ENCODE results near the gene SMIM10L2A.
"Not testable (repeated sequence)": the region's sequence is repeated elsewhere in the genome, so short reads cannot be mapped to it uniquely, and the experiment has no call there.

Gene SMIM10L2A

GRCh38 chrX:135423173-135423864 is 1.6 kb downstream of the SMIM10L2A start:
- not testable (repeated sequence) for DNase-seq

- DNase-seq: no peak
These were observed 2.7 kb downstream of the SMIM10L2A start for GRCh38 chrX:135424469-135424868.

- DNase-seq: no peak
These were observed 3.6 kb downstream of the SMIM10L2A start for GRCh38 chrX:135425026-135425965.

- DNase-seq: no peak
These were observed 7.7 kb downstream of the SMIM10L2A start for GRCh38 chrX:135429429-135429828.

- DNase-seq: no peak
These were observed 10.1 kb downstream of the SMIM10L2A start for GRCh38 chrX:135431886-135432285.

- DNase-seq: no peak
These were observed 10.7 kb downstream of the SMIM10L2A start for GRCh38 chrX:135432453-135432852.

- no peak for DNase-seq
These were observed 11.3 kb downstream of the SMIM10L2A start for GRCh38 chrX:135432881-135433521.

- DNase-seq: no peak
These were observed 11.9 kb downstream of the SMIM10L2A start for GRCh38 chrX:135433531-135434257.

- DNase-seq: no peak
These were observed 12.8 kb downstream of the SMIM10L2A start for GRCh38 chrX:135434258-135435138.

- no peak for DNase-seq
These were observed 13.6 kb downstream of the SMIM10L2A start for GRCh38 chrX:135435139-135435922.

- DNase-seq: no peak
These were observed 14.2 kb downstream of the SMIM10L2A start for GRCh38 chrX:135435933-135436332.

GRCh38 chrX:135436456-135436855 is 14.7 kb downstream of the SMIM10L2A start:
- no peak for DNase-seq

GRCh38 chrX:135436966-135437866 is 15.5 kb downstream of the SMIM10L2A start:
- no peak for DNase-seq

GRCh38 chrX:135437867-135438733 is 16.4 kb downstream of the SMIM10L2A start:
- DNase-seq: no peak

- no peak for DNase-seq
These were observed 16.9 kb downstream of the SMIM10L2A start for GRCh38 chrX:135438734-135439043.

- no peak for DNase-seq
These were observed 28.1 kb downstream of the SMIM10L2A start for GRCh38 chrX:135449637-135450550.

- DNase-seq: no peak
These were observed 31.6 kb downstream of the SMIM10L2A start for GRCh38 chrX:135453381-135453780.

- DNase-seq: no peak
These were observed 33.1 kb downstream of the SMIM10L2A start for GRCh38 chrX:135454816-135455215.

Data from activated CD4-positive, alpha-beta T cell treated with anti-CD3 and anti-CD28 coated beads for 1 hour (primary cell).